IPS-18a (cell line): ENCODE measurements around the gene HCN2.

ENCODE experiments used
- H3K27ac ChIP-seq: one replicate; pipeline ENCODE4 v1.5.1; 2013; ENCODE audit warnings: low read length
- H3K27me3 ChIP-seq: one replicate; pipeline ENCODE4 v1.6.1; 2013; ENCODE audit warnings: mild to moderate bottlenecking, low read length; ENCODE audit not compliant: control insufficient read depth, insufficient read depth
- H3K36me3 ChIP-seq: one replicate; pipeline ENCODE4 v1.6.1; 2013; ENCODE audit warnings: low read depth, low read length; ENCODE audit not compliant: control insufficient read depth
- H3K4me1 ChIP-seq: one replicate; pipeline ENCODE4 v1.6.1; 2013; ENCODE audit warnings: low read depth, low read length; ENCODE audit not compliant: control insufficient read depth
- H3K4me3 ChIP-seq: one replicate; pipeline ENCODE4 v1.5.1; 2013; ENCODE audit warnings: low read length
- H3K9ac ChIP-seq: one replicate; pipeline ENCODE4 v1.6.1; 2013; ENCODE audit warnings: mild to moderate bottlenecking, low read length, moderate library complexity
- H3K9me3 ChIP-seq: one replicate; pipeline ENCODE4 v1.6.1; 2013; ENCODE audit warnings: low read depth, low read length; ENCODE audit not compliant: control insufficient read depth

The HCN2 gene

DNA sequence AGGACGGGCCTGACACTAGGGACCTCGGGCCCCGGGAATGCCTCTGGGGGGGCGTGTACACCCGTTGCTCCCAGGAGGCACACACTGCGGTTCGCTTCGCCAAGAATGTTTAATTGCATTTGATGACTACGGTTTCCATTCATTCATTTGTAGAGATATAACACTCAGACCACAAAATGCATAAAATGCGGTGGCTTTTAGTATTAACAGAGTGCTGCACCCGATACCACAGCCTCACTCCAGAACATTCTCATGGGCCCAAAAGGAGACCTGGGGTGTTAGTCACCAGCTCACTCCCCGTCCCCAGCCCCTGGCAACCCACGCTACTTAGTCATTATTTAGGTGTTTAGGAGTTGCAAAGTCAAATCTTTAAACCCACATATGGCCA, 21.8 kb downstream of the HCN2 start:
- H3K36me3 ChIP-seq: peaks cover 6% of the 10 kb centered on the region
- H3K27me3 ChIP-seq: no peaks in the 10 kb centered on the region
- no peaks in the 10 kb centered on the region for H3K4me1 ChIP-seq
- no peaks in the 10 kb centered on the region for H3K9me3 ChIP-seq
- H3K27ac ChIP-seq: no peak overlapping the region
- no peak overlapping the region for H3K9ac ChIP-seq
- no peak overlapping the region for H3K4me3 ChIP-seq

DNA sequence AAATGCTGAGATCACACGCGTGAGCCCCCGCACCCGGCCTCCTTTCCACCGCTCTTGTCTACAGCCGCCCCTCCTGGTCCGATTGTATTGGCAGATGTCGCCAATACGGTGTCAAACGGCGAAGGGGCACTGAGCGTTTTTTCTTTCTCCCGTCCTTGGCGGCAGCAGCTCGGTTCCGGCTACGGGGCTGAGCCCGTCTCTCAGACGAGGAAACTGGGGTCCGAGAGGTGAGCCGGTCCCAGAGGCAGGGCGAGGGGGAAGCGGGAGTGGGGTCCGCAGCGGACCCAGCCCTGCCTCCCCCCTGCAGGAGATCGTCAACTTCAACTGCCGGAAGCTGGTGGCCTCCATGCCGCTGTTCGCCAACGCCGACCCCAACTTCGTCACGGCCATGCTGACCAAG, 23.3 kb downstream of the HCN2 start:
- Histone ChIP-seq H3K27me3 (no peaks in the 10 kb centered on the region), H3K9me3 (no peaks in the 10 kb centered on the region), H3K9ac (no peak overlapping the region), H3K4me3 (no peak overlapping the region), H3K4me1 (no peaks in the 10 kb centered on the region), H3K36me3 (peaks cover 6% of the 10 kb centered on the region), H3K27ac (no peak overlapping the region)

DNA sequence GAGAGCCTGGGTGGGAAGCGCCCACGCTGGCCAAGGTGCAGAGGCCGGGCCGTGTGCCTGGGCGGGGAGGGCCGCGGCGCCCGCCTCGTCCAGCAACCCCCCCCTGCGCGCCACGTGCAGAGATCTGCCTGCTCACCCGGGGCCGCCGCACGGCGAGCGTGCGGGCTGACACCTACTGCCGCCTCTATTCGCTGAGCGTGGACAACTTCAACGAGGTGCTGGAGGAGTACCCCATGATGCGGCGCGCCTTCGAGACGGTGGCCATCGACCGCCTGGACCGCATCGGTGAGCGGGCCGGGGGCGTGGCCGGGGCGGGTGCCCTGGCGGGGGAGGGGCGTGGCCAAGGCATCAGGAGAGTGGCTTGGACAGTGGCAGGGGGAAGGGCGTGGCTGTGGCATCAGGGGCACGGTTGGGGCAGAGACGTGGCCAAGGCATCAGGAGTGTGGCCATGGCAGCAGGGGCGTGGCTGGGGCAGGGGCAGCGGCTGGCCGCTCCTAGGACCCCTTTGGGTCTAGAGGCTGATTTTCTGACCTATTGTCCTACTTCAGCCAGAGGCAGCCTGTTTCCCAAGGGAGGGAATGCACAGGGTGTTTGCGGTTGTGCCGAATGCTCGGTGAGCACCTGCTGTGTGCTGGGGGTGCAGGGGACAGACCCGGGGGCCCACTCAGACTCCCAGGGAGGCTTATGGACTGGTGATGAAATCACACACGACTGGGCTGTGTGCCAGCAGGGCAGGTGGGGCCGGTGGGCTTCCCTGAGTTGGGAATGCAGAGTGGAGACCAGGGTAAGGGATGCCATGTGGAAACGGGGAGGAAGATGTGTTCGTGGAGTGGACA, 24.3 kb downstream of the HCN2 start:
- H3K4me1 ChIP-seq: no peaks in the 10 kb centered on the region
- no peak overlapping the region for H3K9ac ChIP-seq
- peaks cover 10% of the 10 kb centered on the region for H3K36me3 ChIP-seq
- H3K27ac ChIP-seq: no peak overlapping the region
- H3K4me3 ChIP-seq: no peak overlapping the region
- H3K27me3 ChIP-seq: no peaks in the 10 kb centered on the region
- no peaks in the 10 kb centered on the region for H3K9me3 ChIP-seq

- H3K9me3 ChIP-seq: no peaks in the 10 kb centered on the region
- H3K9ac ChIP-seq: no peak overlapping the region
- H3K4me1 ChIP-seq: no peaks in the 10 kb centered on the region
- H3K4me3 ChIP-seq: no peak overlapping the region
- H3K36me3 ChIP-seq: peaks cover 20% of the 10 kb centered on the region
- no peak overlapping the region for H3K27ac ChIP-seq
- H3K27me3 ChIP-seq: no peaks in the 10 kb centered on the region
Observed at GRCh38 chr19:615619-616018, 25.9 kb downstream of the HCN2 start.

GRCh38 chr19:616062-616700, 26.5 kb downstream of the HCN2 start:
- Histone ChIP-seq H3K4me1 (no peaks in the 10 kb centered on the region), H3K27ac (no peak overlapping the region), H3K9me3 (no peaks in the 10 kb centered on the region), H3K4me3 (no peak overlapping the region), H3K27me3 (no peaks in the 10 kb centered on the region), H3K9ac (no peak overlapping the region), H3K36me3 (peaks cover 20% of the 10 kb centered on the region)

GRCh38 chr19:616747-617526, 27.3 kb downstream of the HCN2 start:
- no peaks in the 10 kb centered on the region for H3K4me1 ChIP-seq
- H3K27me3 ChIP-seq: no peaks in the 10 kb centered on the region
- H3K9me3 ChIP-seq: no peaks in the 10 kb centered on the region
- H3K9ac ChIP-seq: no peak overlapping the region
- H3K4me3 ChIP-seq: no peak overlapping the region
- peaks cover 20% of the 10 kb centered on the region for H3K36me3 ChIP-seq
- no peak overlapping the region for H3K27ac ChIP-seq

GRCh38 chr19:617551-618246, 28.0 kb downstream of the HCN2 start:
- no peak overlapping the region for H3K27ac ChIP-seq
- H3K4me1 ChIP-seq: no peaks in the 10 kb centered on the region
- H3K36me3 ChIP-seq: peaks cover 20% of the 10 kb centered on the region
- no peak overlapping the region for H3K9ac ChIP-seq
- no peaks in the 10 kb centered on the region for H3K9me3 ChIP-seq
- no peak overlapping the region for H3K4me3 ChIP-seq
- H3K27me3 ChIP-seq: no peaks in the 10 kb centered on the region

GRCh38 chr19:618247-618619, 28.6 kb downstream of the HCN2 start:
- no peak overlapping the region for H3K4me3 ChIP-seq
- peaks cover 20% of the 10 kb centered on the region for H3K36me3 ChIP-seq
- no peaks in the 10 kb centered on the region for H3K9me3 ChIP-seq
- no peaks in the 10 kb centered on the region for H3K4me1 ChIP-seq
- no peak overlapping the region for H3K9ac ChIP-seq
- no peak overlapping the region for H3K27ac ChIP-seq
- H3K27me3 ChIP-seq: no peaks in the 10 kb centered on the region

DNA sequence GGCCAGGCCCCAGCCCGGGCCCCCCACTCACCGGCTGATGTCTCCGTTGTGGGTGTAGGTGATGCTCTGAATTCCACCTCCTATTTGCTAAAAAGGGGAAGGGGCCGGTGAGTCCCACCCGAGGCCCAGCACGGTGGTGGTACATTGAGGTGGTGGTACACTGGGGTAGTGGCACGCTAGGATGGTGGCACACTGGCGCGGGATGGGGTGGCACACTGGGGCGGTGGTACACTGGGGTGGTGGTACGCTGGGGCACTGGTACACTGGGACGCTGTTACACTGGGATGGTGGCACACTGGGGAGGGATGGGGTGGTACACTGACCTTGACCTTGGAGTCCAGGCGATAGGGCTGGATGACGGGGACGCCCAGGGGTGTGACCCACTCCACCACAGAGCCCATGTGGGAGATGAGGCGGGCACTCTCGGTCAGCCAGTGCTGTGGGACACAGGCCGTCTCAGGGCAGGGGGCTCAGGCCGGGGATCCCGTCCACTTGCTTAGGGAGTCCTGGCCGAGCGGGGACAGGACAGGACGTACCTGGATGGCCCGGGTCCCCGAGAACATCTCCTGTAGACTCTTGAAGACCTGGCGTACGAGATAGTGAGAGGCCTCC, 29.1 kb downstream of the HCN2 start:
- Histone ChIP-seq H3K4me1 (no peaks in the 10 kb centered on the region), H3K36me3 (peaks cover 20% of the 10 kb centered on the region), H3K9ac (no peak overlapping the region), H3K4me3 (no peak overlapping the region), H3K27me3 (no peaks in the 10 kb centered on the region), H3K27ac (no peak overlapping the region), H3K9me3 (no peaks in the 10 kb centered on the region)

DNA sequence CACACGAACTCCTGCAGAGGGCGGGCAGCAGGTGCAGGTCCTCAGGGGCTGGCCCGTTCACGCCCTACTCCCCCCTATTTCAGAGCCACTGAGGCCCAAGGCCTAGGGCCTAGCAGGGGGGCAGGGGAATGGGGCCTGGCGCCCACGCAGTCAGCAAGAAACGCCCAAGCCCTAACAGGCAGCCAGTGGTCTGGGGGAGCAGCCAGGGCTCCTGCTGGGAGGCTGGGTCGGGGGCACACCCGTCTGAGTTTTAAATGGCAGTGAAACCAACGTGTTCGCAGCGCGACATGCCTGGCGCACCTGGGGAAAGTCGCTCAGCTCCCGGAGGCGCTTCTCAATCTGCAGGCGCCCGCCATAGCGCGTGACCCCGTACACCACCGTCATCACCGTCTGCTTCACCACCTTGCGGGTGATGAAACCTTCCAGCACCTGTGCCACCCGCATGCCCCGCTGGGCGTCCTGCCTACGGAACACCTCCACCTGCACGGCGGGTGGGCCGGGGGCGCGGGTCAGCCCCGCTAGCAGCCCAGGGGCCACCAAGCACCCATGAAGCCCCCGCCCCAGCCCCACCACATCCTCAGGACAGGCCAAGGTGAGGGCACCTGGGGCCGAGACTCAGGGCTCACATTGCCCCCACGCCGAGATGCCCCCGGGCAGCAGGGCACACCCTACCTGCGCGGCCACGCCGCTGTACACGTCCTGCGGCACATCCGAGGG, 29.8 kb downstream of the HCN2 start:
- H3K27ac ChIP-seq: no peak overlapping the region
- H3K9me3 ChIP-seq: no peaks in the 10 kb centered on the region
- H3K27me3 ChIP-seq: no peaks in the 10 kb centered on the region
- no peak overlapping the region for H3K4me3 ChIP-seq
- no peaks in the 10 kb centered on the region for H3K4me1 ChIP-seq
- peaks cover 24% of the 10 kb centered on the region for H3K36me3 ChIP-seq
- H3K9ac ChIP-seq: no peak overlapping the region
